PC-9 (cell line): ENCODE results near the gene DCLRE1C.

Source experiments
- CTCF ChIP-seq: fragments of 200-600 bp; sonication (generic); conservative IDR thresholded peaks from 2 replicates; pipeline ENCODE4 v1.6.1; 2017; ENCODE audit warnings: mixed run types, antibody characterized with exemption, mild to moderate bottlenecking, moderate library complexity
- EZH2 ChIP-seq: fragments of 200-600 bp; sonication (generic); IDR thresholded peaks from 2 replicates; pipeline ENCODE4 v1.8.0; 2017; ENCODE audit warnings: antibody characterized with exemption, low read depth

GRCh38 chr10:14873090-14873760 is 80.7 kb downstream of the DCLRE1C start:
- no peak for TF ChIP-seq CTCF
- no peak for TF ChIP-seq EZH2
